Skin epidermis (tissue), 12 donors: ENCODE measurements around the gene SMIM28.
"Not testable (repeated sequence)": the region's sequence is repeated elsewhere in the genome, so short reads cannot be mapped to it uniquely, and the experiment has no call there.

ENCODE experiments used
- H3K27ac ChIP-seq, 21 experiments: fragments of 200-600 bp; sonication (generic) in 11 of 21; one replicate each; pipeline ENCODE4 v1.5.0; 2020; ENCODE audit warnings: mild to moderate bottlenecking in 3 of 21, inconsistent platforms in 2 of 21, moderate library complexity in 2 of 21
- H3K4me3 ChIP-seq, 7 experiments: fragments of 200-600 bp; sonication (generic) in 2 of 7; one replicate each; pipeline ENCODE4 v1.5.0; 2020; ENCODE audit warnings: inconsistent platforms in 2 of 7, mild to moderate bottlenecking in 2 of 7, moderate library complexity in 1 of 7

SMIM28 gene

GRCh38 chr6:138377844-138378243, at the start of gene SMIM28:
Gene SMIM28 (plus strand): TSS chr6:138377905. CDS start chr6:138378073, 168 bp downstream.
- no peak within 1 kb of the TSS for H3K27ac ChIP-seq
- no peak within 1 kb of the TSS for H3K4me3 ChIP-seq

- no peak overlapping the region for H3K4me3 ChIP-seq
- H3K27ac ChIP-seq = no peak overlapping the region
These were observed 49.5 kb upstream of the SMIM28 start for GRCh38 chr6:138328210-138328609.

- H3K27ac ChIP-seq = no peak overlapping the region
- no peak overlapping the region for H3K4me3 ChIP-seq
These were observed 46.9 kb upstream of the SMIM28 start for GRCh38 chr6:138330763-138331162.

GRCh38 chr6:138331444-138331843, 46.3 kb upstream of the SMIM28 start:
- no peak overlapping the region for H3K27ac ChIP-seq
- no peak overlapping the region for H3K4me3 ChIP-seq

GRCh38 chr6:138331984-138332383, 45.7 kb upstream of the SMIM28 start:
- H3K27ac ChIP-seq = no peak overlapping the region

GRCh38 chr6:138334000-138334399, 43.7 kb upstream of the SMIM28 start:
- Histone ChIP-seq H3K27ac (no peak overlapping the region), H3K4me3 (no peak overlapping the region)

More at GRCh38 chr6:138331984-138332383, 45.7 kb upstream of the SMIM28 start:
- no peak overlapping the region for H3K4me3 ChIP-seq

GRCh38 chr6:138334963-138335362, 42.7 kb upstream of the SMIM28 start:
- Histone ChIP-seq H3K27ac (no peak overlapping the region), H3K4me3 (no peak overlapping the region)

- Histone ChIP-seq H3K4me3 (no peak overlapping the region), H3K27ac (no peak overlapping the region)
These were observed 41.5 kb upstream of the SMIM28 start for GRCh38 chr6:138336221-138336620.

- no peak overlapping the region for H3K4me3 ChIP-seq
- no peak overlapping the region for H3K27ac ChIP-seq
These were observed 40.6 kb upstream of the SMIM28 start for GRCh38 chr6:138337076-138337475.

- Histone ChIP-seq H3K27ac (no peak overlapping the region), H3K4me3 (no peak overlapping the region)
These were observed 38.7 kb upstream of the SMIM28 start for GRCh38 chr6:138339024-138339423.

- no peak overlapping the region for H3K27ac ChIP-seq
- H3K4me3 ChIP-seq = no peak overlapping the region
These were observed 36.5 kb upstream of the SMIM28 start for GRCh38 chr6:138341176-138341575.

GRCh38 chr6:138343112-138343511, 34.6 kb upstream of the SMIM28 start:
- H3K4me3 ChIP-seq = no peak overlapping the region
- no peak overlapping the region for H3K27ac ChIP-seq

GRCh38 chr6:138345565-138346285, 32.0 kb upstream of the SMIM28 start:
- H3K27ac ChIP-seq = no peak overlapping the region
- H3K4me3 ChIP-seq = no peak overlapping the region

GRCh38 chr6:138346302-138347195, 31.2 kb upstream of the SMIM28 start:
- no peak overlapping the region for H3K4me3 ChIP-seq
- no peak overlapping the region for H3K27ac ChIP-seq

- Histone ChIP-seq H3K4me3 (no peak overlapping the region), H3K27ac (no peak overlapping the region)
These were observed 29.8 kb upstream of the SMIM28 start for GRCh38 chr6:138347864-138348263.

- H3K27ac ChIP-seq = no peak overlapping the region
- no peak overlapping the region for H3K4me3 ChIP-seq
These were observed 27.8 kb upstream of the SMIM28 start for GRCh38 chr6:138349891-138350290.

GRCh38 chr6:138357928-138358327, 19.8 kb upstream of the SMIM28 start:
- Histone ChIP-seq H3K4me3 (no peak overlapping the region), H3K27ac (no peak overlapping the region)

- not testable (repeated sequence) for H3K27ac ChIP-seq, H3K4me3 ChIP-seq
These were observed 9.0 kb upstream of the SMIM28 start for GRCh38 chr6:138368684-138369083.

- H3K27ac ChIP-seq = no peak overlapping the region
- H3K4me3 ChIP-seq = no peak overlapping the region
These were observed 6.9 kb upstream of the SMIM28 start for GRCh38 chr6:138370631-138371451.

GRCh38 chr6:138371452-138371711, 6.3 kb upstream of the SMIM28 start:
- Histone ChIP-seq H3K27ac (no peak overlapping the region), H3K4me3 (no peak overlapping the region)
